Measurements from ENCODE around the gene SLC35F3. TPM values are rescaled to one million over a fixed set of nuclear protein-coding genes. Genes with fewer than 3 reads are reported as not detected.

Gene SLC35F3
- total RNA-seq, 3 donors from 2014 or later = 0.13 to 1.7 (median 0.76) TPM

GRCh38 chr1:234373064-234373958, 468.8 kb downstream of the SLC35F3 start, which contains the start of gene COA6:
Gene COA6 (plus strand): TSS chr1:234373456. CDS start chr1:234373467, 11 bp downstream.
- no peaks in the 10 kb centered on the region for H3K9me3 Mint-ChIP-seq
- peaks cover 29% of the 10 kb centered on the region for H3K36me3 Mint-ChIP-seq (ENCODE audit: insufficient read depth)
- DNase-seq = peak; percentile 85
- ATAC-seq = peak; percentile 87 to 89
- H3K4me3 Mint-ChIP-seq = peak within 1 kb of the TSS; percentile 88
- no peaks in the 10 kb centered on the region for H3K27me3 Mint-ChIP-seq (ENCODE audit: low read depth)
- H3K4me1 Mint-ChIP-seq (ENCODE audit: low read depth) = peaks cover 67% of the 10 kb centered on the region

- Mint-ChIP-seq H3K36me3 (ENCODE audit: insufficient read depth) (peaks cover 32% of the 10 kb centered on the region), H3K9me3 (no peaks in the 10 kb centered on the region), H3K4me1 (ENCODE audit: low read depth) (peaks cover 63% of the 10 kb centered on the region), H3K4me3 (peak overlapping the region; percentile 88), H3K27me3 (ENCODE audit: low read depth) (no peaks in the 10 kb centered on the region)
- DNase-seq (no peak), ATAC-seq (peak; percentile 41 to 46)
These were observed 469.4 kb downstream of the SLC35F3 start for GRCh38 chr1:234373959-234374254.
